Measurements from ENCODE around the gene CSK.

The CSK gene

GRCh38 chr15:74786551-74787165 lies 4.8 kb downstream of the CSK start:
- no peak overlapping the region for H3K27ac ChIP-seq (ENCODE audit: insufficient read depth, low read depth, low read length, poor library complexity, severe bottlenecking)
- H3K27me3 ChIP-seq (ENCODE audit: control insufficient read depth, insufficient read depth, low read length, poor library complexity, severe bottlenecking) = no peaks in the 10 kb centered on the region
- H3K36me3 ChIP-seq (ENCODE audit: control insufficient read depth, insufficient read depth, low read length) = no peaks in the 10 kb centered on the region
- WGBS, 2 experiments = 91 to 93% methylated on average over 7 of the region's 7 CpGs
- H3K4me1 ChIP-seq (ENCODE audit: control insufficient read depth, insufficient read depth, low read length) = peaks cover 46% of the 10 kb centered on the region
- H3K4me3 ChIP-seq (ENCODE audit: insufficient read depth, low read depth, low read length) = no peak overlapping the region
- no peaks in the 10 kb centered on the region for H3K9me3 ChIP-seq (ENCODE audit: control insufficient read depth, low read length)

- H3K9me3 ChIP-seq (ENCODE audit: control insufficient read depth, low read length) = no peaks in the 10 kb centered on the region
- peaks cover 48% of the 10 kb centered on the region for H3K4me1 ChIP-seq (ENCODE audit: control insufficient read depth, insufficient read depth, low read length)
- no peak overlapping the region for H3K27ac ChIP-seq (ENCODE audit: insufficient read depth, low read depth, low read length, poor library complexity, severe bottlenecking)
- WGBS, 2 experiments = 48% methylated on average over 13 of the region's 13 CpGs
- H3K27me3 ChIP-seq (ENCODE audit: control insufficient read depth, insufficient read depth, low read length, poor library complexity, severe bottlenecking) = no peaks in the 10 kb centered on the region
- H3K4me3 ChIP-seq (ENCODE audit: insufficient read depth, low read depth, low read length) = no peak overlapping the region
- no peaks in the 10 kb centered on the region for H3K36me3 ChIP-seq (ENCODE audit: control insufficient read depth, insufficient read depth, low read length)
Observed at GRCh38 chr15:74787251-74788041, 5.6 kb downstream of the CSK start.

GRCh38 chr15:74788042-74788682 lies 6.3 kb downstream of the CSK start:
- no peaks in the 10 kb centered on the region for H3K36me3 ChIP-seq (ENCODE audit: control insufficient read depth, insufficient read depth, low read length)
- no peaks in the 10 kb centered on the region for H3K9me3 ChIP-seq (ENCODE audit: control insufficient read depth, low read length)
- H3K4me3 ChIP-seq (ENCODE audit: insufficient read depth, low read depth, low read length) = no peak overlapping the region
- 58 to 64% methylated on average over 7 of the region's 7 CpGs for WGBS, 2 experiments
- H3K4me1 ChIP-seq (ENCODE audit: control insufficient read depth, insufficient read depth, low read length) = peaks cover 49% of the 10 kb centered on the region
- H3K27ac ChIP-seq (ENCODE audit: insufficient read depth, low read depth, low read length, poor library complexity, severe bottlenecking) = no peak overlapping the region
- no peaks in the 10 kb centered on the region for H3K27me3 ChIP-seq (ENCODE audit: control insufficient read depth, insufficient read depth, low read length, poor library complexity, severe bottlenecking)

GRCh38 chr15:74788683-74789151 lies 6.8 kb downstream of the CSK start:
- Histone ChIP-seq H3K4me1 (ENCODE audit: control insufficient read depth, insufficient read depth, low read length) (peaks cover 48% of the 10 kb centered on the region), H3K27ac (ENCODE audit: insufficient read depth, low read depth, low read length, poor library complexity, severe bottlenecking) (no peak overlapping the region), H3K27me3 (ENCODE audit: control insufficient read depth, insufficient read depth, low read length, poor library complexity, severe bottlenecking) (no peaks in the 10 kb centered on the region), H3K36me3 (ENCODE audit: control insufficient read depth, insufficient read depth, low read length) (no peaks in the 10 kb centered on the region), H3K4me3 (ENCODE audit: insufficient read depth, low read depth, low read length) (no peak overlapping the region), H3K9me3 (ENCODE audit: control insufficient read depth, low read length) (no peaks in the 10 kb centered on the region)
- 72 to 75% methylated on average over 8 to 9 of the region's 9 CpGs for WGBS, 2 experiments

- WGBS, 2 experiments = 85 to 87% methylated on average over 14 of the region's 14 CpGs
- no peaks in the 10 kb centered on the region for H3K36me3 ChIP-seq (ENCODE audit: control insufficient read depth, insufficient read depth, low read length)
Observed at GRCh38 chr15:74789171-74789631, 7.3 kb downstream of the CSK start.

GRCh38 chr15:74789741-74790079 lies 7.8 kb downstream of the CSK start:
- H3K27me3 ChIP-seq (ENCODE audit: control insufficient read depth, insufficient read depth, low read length, poor library complexity, severe bottlenecking) = no peaks in the 10 kb centered on the region
- H3K9me3 ChIP-seq (ENCODE audit: control insufficient read depth, low read length) = no peaks in the 10 kb centered on the region
- H3K4me1 ChIP-seq (ENCODE audit: control insufficient read depth, insufficient read depth, low read length) = peaks cover 42% of the 10 kb centered on the region
- no peak overlapping the region for H3K27ac ChIP-seq (ENCODE audit: insufficient read depth, low read depth, low read length, poor library complexity, severe bottlenecking)
- H3K36me3 ChIP-seq (ENCODE audit: control insufficient read depth, insufficient read depth, low read length) = no peaks in the 10 kb centered on the region
- 92 to 95% methylated on average over 3 of the region's 3 CpGs for WGBS, 2 experiments
- no peak overlapping the region for H3K4me3 ChIP-seq (ENCODE audit: insufficient read depth, low read depth, low read length)

More at GRCh38 chr15:74789171-74789631, 7.3 kb downstream of the CSK start:
- Histone ChIP-seq H3K27ac (ENCODE audit: insufficient read depth, low read depth, low read length, poor library complexity, severe bottlenecking) (no peak overlapping the region), H3K4me3 (ENCODE audit: insufficient read depth, low read depth, low read length) (no peak overlapping the region), H3K4me1 (ENCODE audit: control insufficient read depth, insufficient read depth, low read length) (peaks cover 44% of the 10 kb centered on the region), H3K27me3 (ENCODE audit: control insufficient read depth, insufficient read depth, low read length, poor library complexity, severe bottlenecking) (no peaks in the 10 kb centered on the region), H3K9me3 (ENCODE audit: control insufficient read depth, low read length) (no peaks in the 10 kb centered on the region)

GRCh38 chr15:74790080-74790916 lies 8.4 kb downstream of the CSK start:
- 87 to 92% methylated on average over 15 of the region's 15 CpGs for WGBS, 2 experiments
- Histone ChIP-seq H3K4me3 (ENCODE audit: insufficient read depth, low read depth, low read length) (no peak overlapping the region), H3K27me3 (ENCODE audit: control insufficient read depth, insufficient read depth, low read length, poor library complexity, severe bottlenecking) (no peaks in the 10 kb centered on the region), H3K36me3 (ENCODE audit: control insufficient read depth, insufficient read depth, low read length) (no peaks in the 10 kb centered on the region), H3K27ac (ENCODE audit: insufficient read depth, low read depth, low read length, poor library complexity, severe bottlenecking) (no peak overlapping the region), H3K9me3 (ENCODE audit: control insufficient read depth, low read length) (no peaks in the 10 kb centered on the region), H3K4me1 (ENCODE audit: control insufficient read depth, insufficient read depth, low read length) (peaks cover 42% of the 10 kb centered on the region)

- peaks cover 42% of the 10 kb centered on the region for H3K4me1 ChIP-seq (ENCODE audit: control insufficient read depth, insufficient read depth, low read length)
- no peaks in the 10 kb centered on the region for H3K27me3 ChIP-seq (ENCODE audit: control insufficient read depth, insufficient read depth, low read length, poor library complexity, severe bottlenecking)
- no peak overlapping the region for H3K4me3 ChIP-seq (ENCODE audit: insufficient read depth, low read depth, low read length)
- no peaks in the 10 kb centered on the region for H3K36me3 ChIP-seq (ENCODE audit: control insufficient read depth, insufficient read depth, low read length)
- WGBS, 2 experiments = 100% methylated on average over 1 of the region's 1 CpG; no CpG with 5 or more reads in 1 of the 2 experiments
- no peaks in the 10 kb centered on the region for H3K9me3 ChIP-seq (ENCODE audit: control insufficient read depth, low read length)
- H3K27ac ChIP-seq (ENCODE audit: insufficient read depth, low read depth, low read length, poor library complexity, severe bottlenecking) = no peak overlapping the region
Observed at GRCh38 chr15:74791007-74791406, 9.1 kb downstream of the CSK start.

GRCh38 chr15:74791667-74792066 lies 9.8 kb downstream of the CSK start:
- WGBS, 2 experiments = 94 to 95% methylated on average over 7 of the region's 7 CpGs
- Histone ChIP-seq H3K4me3 (ENCODE audit: insufficient read depth, low read depth, low read length) (no peak overlapping the region), H3K27me3 (ENCODE audit: control insufficient read depth, insufficient read depth, low read length, poor library complexity, severe bottlenecking) (no peaks in the 10 kb centered on the region), H3K9me3 (ENCODE audit: control insufficient read depth, low read length) (no peaks in the 10 kb centered on the region), H3K27ac (ENCODE audit: insufficient read depth, low read depth, low read length, poor library complexity, severe bottlenecking) (no peak overlapping the region), H3K4me1 (ENCODE audit: control insufficient read depth, insufficient read depth, low read length) (peaks cover 42% of the 10 kb centered on the region), H3K36me3 (ENCODE audit: control insufficient read depth, insufficient read depth, low read length) (no peaks in the 10 kb centered on the region)
